SK-MEL-5 (cell line): ENCODE data around the gene ARNT2. TPM values are rescaled to one million over a fixed set of nuclear protein-coding genes. Genes with fewer than 3 reads are reported as not detected.
"Not testable (repeated sequence)": the region's sequence is repeated elsewhere in the genome, so short reads cannot be mapped to it uniquely, and the experiment has no call there.

Source experiments
- DNase-seq: peaks from one replicate; pipeline ENCODE4 v3.0.0-alpha.2; 2016; ENCODE audit warnings: low read depth, low spot score
- in situ Hi-C: cut with HindIII; loops from 2 replicates; pipeline ENCODE4 v1.10.0; 2016; ENCODE audit warnings: low sequenced_read_pairs, high pct_unique_total_duplicates, low pct_unique_long_range_greater_than_20kb
- total RNA-seq: library from RNA; depleted of rRNA; stranded (reverse); fragments of >200 nt; shearing (Covaris generic); gene quantifications from 2 replicates; pipeline ENCODE4 v1.2.3, GENCODE V29; 2014

The ARNT2 gene
- total RNA-seq, 1 experiment from 2014 or later: 33.6 TPM

DNA sequence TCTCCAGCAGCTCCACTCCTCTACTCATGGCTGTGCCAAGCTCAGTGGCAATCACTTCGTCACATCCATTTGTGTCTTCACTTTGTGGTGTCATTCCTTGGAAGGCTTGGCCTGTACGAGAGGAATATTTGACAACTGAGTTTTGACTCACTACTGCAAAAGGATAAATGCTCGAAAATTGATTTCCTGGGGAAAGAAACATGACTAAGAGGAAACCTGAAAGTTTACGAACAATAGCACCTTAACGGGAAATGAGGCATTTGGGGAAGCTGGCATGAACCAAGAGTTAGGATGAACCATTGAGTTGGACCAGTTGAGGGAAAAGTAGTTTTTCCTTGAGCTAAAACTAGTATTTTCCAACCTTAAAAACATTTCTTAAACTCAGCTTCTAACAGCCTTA lies 216.7 kb downstream of the ARNT2 start:
- in situ Hi-C loops: no loop called here
- DNase-seq: no peak

DNA sequence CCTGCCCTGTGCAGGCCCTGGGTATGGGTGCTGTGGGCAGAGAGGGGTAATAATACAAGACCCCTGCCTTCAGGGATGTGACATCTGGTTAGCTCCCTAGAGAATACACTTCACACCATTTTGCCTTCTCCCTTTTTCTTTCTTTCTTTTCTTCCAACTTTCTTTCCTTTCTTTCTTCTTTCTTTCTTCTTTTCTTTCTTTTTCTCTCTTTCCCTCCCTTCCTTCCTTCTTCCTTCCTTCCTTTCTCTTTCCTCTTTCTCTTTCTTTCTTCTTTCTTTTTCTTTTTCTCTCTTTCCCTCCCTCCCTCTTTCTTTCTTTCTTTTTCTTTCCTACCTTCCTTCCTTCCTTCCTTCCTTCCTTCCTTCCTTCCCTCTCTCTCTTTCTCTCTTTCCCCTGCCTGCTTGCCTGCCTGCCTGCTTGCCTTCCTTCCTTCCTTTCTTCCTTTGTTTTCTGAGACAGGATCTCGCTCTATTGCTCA lies 222.5 kb downstream of the ARNT2 start:
- in situ Hi-C loops: no loop called here

DNA sequence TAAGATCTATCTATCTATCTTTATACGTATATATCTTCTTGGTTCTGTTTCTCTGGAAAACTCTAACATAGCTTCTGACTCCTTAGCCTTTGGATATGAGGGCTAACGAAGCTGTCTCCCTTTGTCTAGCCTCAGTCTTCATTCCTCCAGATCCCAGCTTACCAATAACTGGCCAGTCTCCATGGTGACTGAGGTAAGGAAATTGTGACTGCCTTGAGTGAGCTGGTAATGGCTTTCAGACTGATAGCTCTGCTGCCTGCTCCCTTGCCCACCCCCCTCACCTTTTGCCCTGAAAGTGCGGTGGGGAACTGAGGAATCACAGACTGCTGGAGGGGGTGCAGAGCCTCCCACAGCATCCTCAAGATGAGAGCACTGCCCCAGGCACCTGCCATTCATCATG lies 225.2 kb downstream of the ARNT2 start:
- in situ Hi-C loops: no loop called here

More for the DNA sequence above, 222.5 kb downstream of the ARNT2 start:
- no peak for DNase-seq

DNA sequence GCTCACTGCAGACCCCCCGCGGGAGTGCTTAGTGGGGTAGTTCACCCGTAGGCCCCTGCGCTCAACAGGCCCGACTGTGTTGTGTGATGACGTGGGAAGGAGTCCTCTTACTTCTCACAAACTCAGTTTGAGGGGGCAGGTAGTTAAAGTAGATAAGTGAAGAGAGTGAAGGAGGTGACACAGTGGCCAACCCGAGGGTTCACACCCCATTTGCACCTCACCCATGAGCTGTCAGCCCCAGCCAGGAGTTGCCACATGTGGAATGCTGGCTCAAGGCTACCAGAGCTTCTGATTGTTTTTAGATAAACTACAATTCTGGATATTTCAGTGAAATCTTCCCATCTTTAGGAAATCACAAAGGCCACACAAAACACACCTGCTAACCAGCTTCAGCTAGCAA lies 226.8 kb downstream of the ARNT2 start:
- DNase-seq: no peak
- in situ Hi-C loops: no loop called here

More for the DNA sequence above, 225.2 kb downstream of the ARNT2 start:
- no peak for DNase-seq

DNA sequence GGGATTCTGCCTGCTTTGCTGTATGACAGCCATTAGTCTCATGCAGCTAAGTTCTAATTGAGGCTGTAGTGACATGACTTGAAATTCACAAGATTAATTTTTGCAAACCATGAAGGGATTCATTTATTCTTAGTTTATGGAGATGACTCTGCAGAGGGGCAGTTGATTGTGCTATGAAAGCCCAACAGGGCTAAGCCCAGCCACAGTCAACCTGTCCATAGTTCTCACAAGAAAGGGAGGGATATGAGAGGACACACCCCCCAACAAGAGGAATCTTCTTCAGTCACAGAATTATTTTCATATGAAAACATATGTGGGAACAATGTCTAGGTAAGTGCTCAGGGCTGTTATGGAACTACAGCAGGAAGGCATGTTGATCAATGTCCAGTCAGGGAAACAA lies 229.0 kb downstream of the ARNT2 start:
- in situ Hi-C loops: no loop called here
- no peak for DNase-seq

DNA sequence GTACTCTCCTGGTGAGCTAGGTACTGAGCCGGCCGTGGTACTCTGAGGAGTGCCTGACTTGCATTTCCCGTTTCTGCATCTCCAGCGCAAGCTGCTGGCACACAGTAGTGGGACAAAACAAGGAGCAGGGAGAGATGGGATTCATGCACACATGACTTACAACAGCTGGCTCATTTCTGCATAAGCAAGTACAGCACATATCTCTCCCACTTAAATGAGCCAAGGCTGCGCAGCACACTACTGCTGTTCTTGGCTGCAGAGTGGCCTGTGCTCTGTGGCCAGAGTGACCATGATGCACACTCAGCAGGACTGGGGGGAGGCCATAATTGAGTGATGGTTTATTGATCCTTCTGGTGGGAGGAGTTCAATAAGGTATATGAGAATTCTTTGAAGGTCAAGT lies 231.8 kb downstream of the ARNT2 start:
- no peak for DNase-seq

DNA sequence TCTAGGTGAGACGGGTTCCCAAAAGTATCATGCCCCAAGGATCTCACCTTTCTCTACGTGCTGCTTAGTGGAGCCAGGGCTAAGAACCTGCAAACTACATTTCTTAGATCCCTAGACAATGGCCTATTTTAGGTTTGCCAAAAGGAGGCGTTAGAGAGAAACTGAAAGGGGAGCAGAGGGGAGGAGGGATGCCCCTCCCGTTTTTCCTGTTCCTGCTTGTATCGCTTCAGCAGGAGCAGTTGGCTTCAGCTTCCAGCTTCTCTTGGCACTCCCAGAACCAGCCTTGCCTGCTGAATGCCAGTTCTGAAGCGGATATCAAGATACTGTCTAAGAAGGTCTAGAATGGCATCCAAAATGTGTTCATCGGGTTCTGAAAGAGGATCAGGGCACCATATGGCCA lies 232.5 kb downstream of the ARNT2 start:
- peak; percentile 22 for DNase-seq
- in situ Hi-C loops: no loop called here

More for the DNA sequence above, 231.8 kb downstream of the ARNT2 start:
- in situ Hi-C loops: no loop called here

DNA sequence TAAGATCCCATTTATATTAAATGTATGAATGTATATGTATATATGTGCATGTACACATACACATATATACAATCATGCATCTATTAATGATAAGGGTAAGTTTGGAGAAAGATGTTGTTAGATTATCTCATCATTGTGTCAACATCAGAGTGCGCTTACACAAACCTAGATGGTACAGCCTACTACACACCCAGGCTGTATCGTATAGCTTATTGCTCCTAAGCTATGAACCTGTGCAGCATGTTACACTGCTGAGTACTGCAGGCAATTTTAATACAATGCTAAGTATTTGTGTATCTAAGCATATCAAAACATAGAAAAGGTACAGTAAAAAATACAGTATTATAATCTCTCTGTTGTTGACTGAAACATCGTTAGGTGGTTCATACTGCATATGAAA lies 233.6 kb downstream of the ARNT2 start:
- no peak for DNase-seq
- in situ Hi-C loops: no loop called here

DNA sequence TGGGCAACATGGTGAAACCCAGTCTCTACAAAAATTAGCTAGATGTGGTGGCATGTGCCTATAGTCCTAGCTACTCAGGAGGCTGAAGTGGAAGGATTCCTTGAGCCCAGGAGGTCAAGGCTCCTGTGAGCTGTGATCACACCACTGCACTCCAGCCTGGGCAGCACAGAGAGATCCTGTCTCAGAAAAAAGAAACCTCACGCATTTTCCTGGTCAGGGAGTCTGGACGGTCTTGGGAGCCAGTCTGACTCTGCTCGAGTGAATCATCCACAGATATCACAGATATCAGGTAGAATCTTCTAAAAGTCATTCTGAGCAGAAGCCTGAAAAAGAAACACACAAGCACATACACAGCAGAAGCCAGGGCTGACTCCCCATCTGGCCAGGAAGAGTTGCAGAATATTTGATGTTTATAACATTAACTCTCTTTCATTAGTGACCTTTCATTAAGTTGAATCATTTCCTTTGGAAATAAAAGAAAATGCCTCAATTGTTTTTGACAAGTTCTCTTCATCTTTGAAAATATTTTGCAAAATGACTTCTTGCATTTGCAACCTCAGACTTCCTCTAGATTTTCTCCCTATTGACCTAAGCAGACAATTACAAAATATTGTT lies 234.5 kb downstream of the ARNT2 start:
- DNase-seq: peak; percentile 62
- in situ Hi-C loops: no loop called here

DNA sequence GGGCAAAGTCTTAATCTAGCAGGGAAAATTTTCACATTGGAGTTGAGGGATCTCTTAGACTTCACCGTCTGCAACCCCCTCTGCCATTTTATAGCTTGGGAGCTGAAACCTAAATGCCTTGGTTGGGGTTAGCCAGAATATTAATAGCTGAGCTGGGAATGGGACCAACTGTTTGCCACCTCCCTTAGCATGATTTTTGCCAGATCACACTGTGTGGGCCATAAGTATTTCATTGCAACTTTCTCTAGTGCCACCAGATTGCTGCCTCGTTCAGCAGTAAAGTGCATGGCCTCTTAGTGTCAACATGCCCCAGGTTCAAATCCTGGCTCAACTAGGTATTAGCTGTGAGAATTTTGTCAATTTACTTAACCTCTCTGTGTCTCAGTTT lies 235.0 kb downstream of the ARNT2 start:
- in situ Hi-C loops: no loop called here
- no peak for DNase-seq

DNA sequence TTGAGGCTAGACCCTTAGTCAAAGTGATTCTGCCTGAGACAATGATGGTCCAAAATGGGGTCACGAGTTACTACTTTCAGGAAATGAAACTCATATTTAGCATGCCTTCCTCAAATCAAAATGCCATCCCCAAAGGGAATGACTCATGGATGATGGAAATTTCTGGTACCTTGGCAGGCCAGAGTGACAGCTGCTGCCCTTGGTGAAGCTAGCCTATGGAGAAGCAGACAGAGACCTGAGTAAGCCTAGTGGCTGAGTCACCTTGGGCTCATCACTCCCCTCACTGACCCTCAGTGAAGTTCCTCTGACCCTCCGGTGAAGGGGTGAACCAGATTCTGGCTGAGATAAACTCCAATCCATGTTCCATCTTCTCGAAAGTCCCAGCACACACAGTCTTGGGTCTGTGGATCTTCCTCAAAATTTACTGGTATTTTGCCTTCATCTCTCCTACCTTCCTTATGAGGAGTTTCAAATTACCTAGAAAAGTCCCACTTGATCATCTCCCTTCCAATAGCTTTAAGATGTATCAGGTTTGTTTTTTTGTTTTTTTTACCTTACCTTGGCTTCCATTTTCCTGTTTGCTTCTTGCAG lies 236.4 kb downstream of the ARNT2 start:
- in situ Hi-C loops: no loop called here
- DNase-seq: no peak

DNA sequence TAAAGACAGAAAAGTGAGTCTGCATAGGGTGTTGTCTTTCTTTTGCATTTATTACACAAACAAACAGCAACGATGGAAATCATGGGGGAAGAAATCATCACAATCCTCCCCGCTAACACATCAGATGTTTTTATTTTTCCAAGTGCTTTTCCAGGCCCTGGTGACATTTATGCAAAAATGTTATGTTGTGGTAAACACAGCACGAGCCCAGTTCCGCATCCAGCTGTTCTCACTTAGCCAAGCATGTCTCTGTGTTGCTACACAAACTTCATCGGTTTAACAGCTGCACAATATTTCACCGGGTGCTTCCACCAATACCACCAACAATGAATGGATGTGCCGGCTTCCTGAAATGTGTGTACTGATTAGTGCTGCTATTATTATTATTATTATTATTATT lies 237.2 kb downstream of the ARNT2 start:
- DNase-seq: no peak
- in situ Hi-C loops: no loop called here

DNA sequence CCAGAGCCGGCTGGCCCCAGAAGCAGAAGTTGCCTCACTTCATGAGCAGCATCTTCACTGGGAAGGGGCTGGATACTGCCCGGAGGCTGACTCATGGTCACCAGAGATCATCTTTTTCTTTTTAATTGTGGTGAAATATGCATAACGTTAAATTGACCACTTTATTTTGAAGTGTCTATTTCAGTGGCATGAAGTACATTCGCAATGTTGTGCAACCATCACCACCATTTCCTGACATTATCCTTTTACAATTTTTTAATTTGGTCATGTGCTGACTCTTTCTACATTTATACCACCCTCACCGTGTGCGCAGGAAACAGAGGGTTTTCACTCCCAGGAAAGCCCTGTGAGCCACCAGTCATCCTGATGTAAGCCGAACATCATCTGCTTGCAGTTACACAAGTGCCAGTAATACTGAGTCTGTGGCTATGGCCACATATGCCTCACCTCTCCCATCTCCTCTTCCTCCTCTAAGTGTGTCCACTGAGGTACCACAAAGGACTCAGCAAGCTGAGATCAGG lies 239.3 kb downstream of the ARNT2 start:
- DNase-seq: peak; percentile 53
- in situ Hi-C loops: no loop called here

DNA sequence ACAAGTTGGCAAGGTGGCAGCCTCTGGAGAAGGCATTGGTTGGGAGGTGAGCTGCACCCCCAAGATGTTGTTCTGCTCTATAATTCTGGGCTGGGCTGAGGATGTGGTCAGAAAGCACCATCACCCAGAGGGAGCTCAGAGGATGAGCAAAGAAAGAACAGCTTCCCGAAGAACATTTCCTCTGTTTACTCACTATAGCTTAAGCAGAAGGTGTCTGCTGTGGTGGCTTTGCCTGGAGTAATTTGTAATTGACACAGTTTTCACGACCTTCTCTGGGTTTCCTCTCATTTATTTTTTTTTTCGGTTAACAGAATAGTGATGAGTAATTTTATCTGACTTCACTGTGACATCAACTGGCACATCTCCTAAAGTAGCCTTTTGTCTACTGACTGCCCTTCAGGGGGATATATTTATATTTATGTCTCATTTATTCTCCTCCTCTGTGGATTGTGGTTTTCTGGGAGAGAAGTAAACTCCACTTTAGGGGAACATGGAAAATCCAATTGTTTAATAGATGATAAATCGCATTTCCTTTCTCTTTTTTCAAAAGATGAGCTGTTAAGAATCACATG lies 241.4 kb downstream of the ARNT2 start:
- in situ Hi-C loops: no loop called here
- DNase-seq: peak; percentile 84

DNA sequence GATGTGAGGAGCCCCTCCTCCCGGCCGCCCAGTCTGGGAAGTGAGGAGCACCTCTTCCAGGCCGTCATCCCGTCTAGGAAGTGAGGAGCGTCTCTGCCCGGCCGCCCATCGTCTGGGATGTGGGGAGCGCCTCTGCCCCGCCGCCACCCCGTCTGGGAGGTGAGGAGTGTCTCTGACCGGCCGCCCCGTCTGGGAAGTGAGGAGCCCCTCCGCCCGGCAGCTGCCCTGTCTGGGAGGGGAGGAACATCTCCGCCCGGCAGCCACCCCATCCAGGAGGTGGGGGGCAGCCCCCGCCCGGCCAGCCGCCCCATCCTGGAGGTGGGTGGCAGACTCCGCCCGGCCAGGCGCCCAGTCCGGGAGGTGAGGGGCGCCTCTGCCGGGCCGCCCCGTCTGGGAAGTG lies 243.2 kb downstream of the ARNT2 start:
- DNase-seq, in situ Hi-C loops: not testable (repeated sequence)
